K562 (cell line): ENCODE measurements around the gene CTSW. TPM values are rescaled to one million over a fixed set of nuclear protein-coding genes. Genes with fewer than 3 reads are reported as not detected.

ENCODE experiments used
- ARID3A ChIP-seq: IDR thresholded peaks from 2 replicates; pipeline ENCODE4 v1.6.1; 2012; ENCODE audit warnings: low read depth, low read length, improper control_type of control experiment, borderline replicate concordance
- COPS2 ChIP-seq: fragments of 450-650 bp; conservative IDR thresholded peaks from 2 replicates; pipeline ENCODE4 v1.6.1; 2016; ENCODE audit warnings: mild to moderate bottlenecking, moderate library complexity
- CXXC5 ChIP-seq: fragments of 250-450 bp; sonication (Bioruptor Pico); IDR thresholded peaks from 2 replicates; pipeline ENCODE4 v1.8.0; 2022; ENCODE audit warnings: inconsistent platforms, mild to moderate bottlenecking, moderate library complexity
- DPF2 ChIP-seq: fragments of 450-650 bp; IDR thresholded peaks from 2 replicates; pipeline ENCODE4 v1.6.1; 2016
- FOXM1 ChIP-seq, 2 experiments: fragments of 450-650 bp in 1 of 2; sonication (generic) in 1 of 2; formaldehyde crosslinking in 1 of 2; IDR thresholded peaks; 2 replicates each; pipeline versions ENCODE4 v1.6.1 to v1.9.0; 2017 to 2022; ENCODE audit warnings: low read depth in 2 of 2, mild to moderate bottlenecking in 2 of 2, missing genetic modification reagents in 1 of 2, moderate library complexity in 1 of 2
- LCOR ChIP-seq: sonication (generic); formaldehyde crosslinking; IDR thresholded peaks from 2 replicates; pipeline ENCODE4 v1.8.0; 2022; ENCODE audit warnings: mild to moderate bottlenecking, missing genetic modification reagents
- MITF ChIP-seq: IDR thresholded peaks from 2 replicates; pipeline ENCODE4 v1.6.1; 2014; ENCODE audit warnings: antibody characterized with exemption
- NEUROD1 ChIP-seq: fragments of 150-350 bp; IDR thresholded peaks from 2 replicates; pipeline ENCODE4 v1.6.1; 2014; ENCODE audit warnings: borderline replicate concordance, low read length, low read depth; ENCODE audit not compliant: partially characterized antibody
- NR3C1 ChIP-seq: sonication (generic); formaldehyde crosslinking; IDR thresholded peaks from 2 replicates; pipeline ENCODE4 v1.8.1; 2022; ENCODE audit warnings: missing genetic modification reagents
- REST ChIP-seq, 2 experiments: fragments of 450-650 bp; formaldehyde crosslinking in 1 of 2; IDR thresholded peaks; 2 replicates each; pipeline versions ENCODE4 v1.4.0 to v1.6.1; 2014 to 2020; ENCODE audit warnings: mild to moderate bottlenecking in 2 of 2, borderline replicate concordance in 1 of 2, low read depth in 1 of 2
- SAP30 ChIP-seq: fragments of 200-600 bp; sonication (generic); IDR thresholded peaks from 2 replicates; pipeline ENCODE4 v1.6.1; 2012; ENCODE audit warnings: borderline replicate concordance, low read depth, mild to moderate bottlenecking, moderate library complexity, low read length, control low read depth, inconsistent platforms; ENCODE audit not compliant: insufficient read depth, poor library complexity, severe bottlenecking
- SMAD2 ChIP-seq: fragments of 150-350 bp; IDR thresholded peaks from 2 replicates; pipeline ENCODE4 v1.6.1; 2014; ENCODE audit warnings: low read depth, mild to moderate bottlenecking, low read length
- SRSF7 ChIP-seq: fragments of 200-400 bp; formaldehyde crosslinking; optimal IDR thresholded peaks from 2 replicates; pipeline ENCODE3; 2017; ENCODE audit warnings: mild to moderate bottlenecking, low read depth, low read length
- SUPT5H ChIP-seq: fragments of 450-650 bp; IDR thresholded peaks from 2 replicates; pipeline ENCODE4 v1.6.1; 2016
- TBL1XR1 ChIP-seq, 2 experiments: IDR thresholded peaks; 2 replicates each; pipeline ENCODE4 v1.6.1; 2012; ENCODE audit warnings: improper control_type of control experiment in 2 of 2, low read length in 2 of 2, mild to moderate bottlenecking in 1 of 2
- ZBTB1 ChIP-seq: sonication (generic); formaldehyde crosslinking; IDR thresholded peaks from 2 replicates; pipeline ENCODE4 v1.8.1; 2023; ENCODE audit warnings: missing genetic modification reagents, low read depth, mild to moderate bottlenecking, borderline replicate concordance
- ZNF184 ChIP-seq: sonication (generic); formaldehyde crosslinking; IDR thresholded peaks from 2 replicates; pipeline ENCODE4 v1.5.0; 2020; ENCODE audit warnings: missing genetic modification reagents
- polyA plus RNA-seq, 8 experiments: library from polyadenylated mRNA; depleted of rRNA in 4 of 8; stranded (reverse) in 5 of 8; unstranded in 3 of 8; fragments of >200 nt; fragmentation: Nextera tagmentation in 2 of 8; fragmentation: Illumina TruSeq in 1 of 8; extraction: Ambion mirVana in 2 of 8; extraction: Trizol in 1 of 8; gene quantifications; 2 replicates each; pipeline versions ENCODE4 v1.2.1 to v1.2.3, GENCODE V29; 2011 to 2014; ENCODE audit warnings: inconsistent platforms in 1 of 8, missing spikeins in 1 of 8
- total RNA-seq, 7 experiments: library from RNA; depleted of rRNA in 6 of 7; stranded (reverse); fragments of >200 nt in 6 of 7; fragmentation: Illumina TruSeq in 2 of 7; extraction: Trizol in 2 of 7; gene quantifications; 2 replicates each; pipeline versions ENCODE4 v1.2.1 to v1.2.3, GENCODE V29; 2011 to 2021; ENCODE audit warnings: low replicate concordance in 1 of 7

CTSW gene
- total and polyA plus RNA-seq, 9 of the 15 experiments (the other 6 are each of a cell fraction or from before 2014, with no cell fraction given), result 0.04 TPM; not detected in 8

- TF ChIP-seq REST (IDR thresholded peaks at IDR 0.05; ENCODE audit: borderline replicate concordance) (peak; percentile 50; the same call in 1 of the 2 replicates), REST (CRISPR knock-in tag; IDR thresholded peaks at IDR 0.05; ENCODE audit: low read depth) (no peak), SUPT5H (no peak), SMAD2 (no peak), ARID3A (peak; percentile 46; the same call in 1 of the 2 replicates), FOXM1 (IDR thresholded peaks at IDR 0.05; ENCODE audit: low read depth) (peak; percentile 99), FOXM1 (CRISPR knock-in tag; IDR thresholded peaks at IDR 0.05; ENCODE audit: low read depth) (0 out of 2 replicates have a peak, but pooled peaks have one; percentile 47), TBL1XR1 (IDR thresholded peaks at IDR 0.05; ENCODE audit: low read length in 2 of 2) (peak; percentile 54 to 70; a peak in 2 of 4 replicates), ZBTB1 (peak; percentile 64; the same call in 1 of the 2 replicates), NEUROD1 (peak; percentile 100), NR3C1 (CRISPR knock-in tag) (peak; percentile 68; the same call in 1 of the 2 replicates), ZNF184 (CRISPR knock-in tag) (no peak), COPS2 (no peak), SRSF7 (no peak), MITF (peak; percentile 51), DPF2 (no peak), CXXC5 (peak; percentile 97), SAP30 (no peak), LCOR (CRISPR knock-in tag) (peak; percentile 84; the same call in 1 of the 2 replicates)
Measured at GRCh38 chr11:65919141-65919572, 39.5 kb downstream of the CTSW start, which contains the start of gene DRAP1 (continued).
